Retinal pigment epithelial cell (primary cell): ENCODE measurements around the gene ZNF407.

Experiments
- DNase-seq: peaks from one replicate; pipeline ENCODE4 v3.0.0-alpha.2; 2010; ENCODE audit warnings: low read depth
- H3K4me3 ChIP-seq: 2 replicates; pipeline ENCODE4 v1.5.1; 2011; ENCODE audit warnings: mild to moderate bottlenecking, low read length, control low read depth, moderate library complexity
- CTCF ChIP-seq: conservative IDR thresholded peaks from 2 replicates; pipeline ENCODE4 v1.5.1; 2011; ENCODE audit warnings: low read depth, low read length, control low read depth, inconsistent platforms

ZNF407 gene

GRCh38 chr18:74745633-74746403 is 148.1 kb downstream of the ZNF407 start:
- DNase-seq = peak; percentile 40
- TF ChIP-seq CTCF = no peak
- no peak overlapping the region for H3K4me3 ChIP-seq

- H3K4me3 ChIP-seq = no peak overlapping the region
- TF ChIP-seq CTCF = no peak
- DNase-seq = no peak
Observed at GRCh38 chr18:74748809-74749208, 151.1 kb downstream of the ZNF407 start.

GRCh38 chr18:74758995-74759394 is 161.3 kb downstream of the ZNF407 start:
- no peak for DNase-seq

GRCh38 chr18:74760026-74760425 is 162.4 kb downstream of the ZNF407 start:
- H3K4me3 ChIP-seq = no peak overlapping the region
- no peak for DNase-seq
- no peak for TF ChIP-seq CTCF

More at GRCh38 chr18:74758995-74759394, 161.3 kb downstream of the ZNF407 start:
- no peak overlapping the region for H3K4me3 ChIP-seq
- TF ChIP-seq CTCF = no peak

GRCh38 chr18:74760436-74760835 is 162.8 kb downstream of the ZNF407 start:
- no peak overlapping the region for H3K4me3 ChIP-seq
- TF ChIP-seq CTCF = no peak
- no peak for DNase-seq

- no peak for DNase-seq
- no peak overlapping the region for H3K4me3 ChIP-seq
- TF ChIP-seq CTCF = no peak
Observed at GRCh38 chr18:74766251-74766650, 168.6 kb downstream of the ZNF407 start.

GRCh38 chr18:74768096-74768495 is 170.4 kb downstream of the ZNF407 start:
- H3K4me3 ChIP-seq = no peak overlapping the region
- DNase-seq = no peak
- no peak for TF ChIP-seq CTCF
